COLO668 (cell line): Measurements from ENCODE around the gene LMBR1.
"Not testable (repeated sequence)": the region's sequence is repeated elsewhere in the genome, so short reads cannot be mapped to it uniquely, and the experiment has no call there.

Experiments
- DNase-seq: peaks from one replicate; lab custom pipeline; 2025; ENCODE audit not compliant: unreplicated experiment; lab: John Stamatoyannopoulos, UW

The LMBR1 gene

GRCh38 chr7:156701787-156702186, 191.2 kb downstream of the LMBR1 start:
- DNase-seq: not testable (repeated sequence)

DNA sequence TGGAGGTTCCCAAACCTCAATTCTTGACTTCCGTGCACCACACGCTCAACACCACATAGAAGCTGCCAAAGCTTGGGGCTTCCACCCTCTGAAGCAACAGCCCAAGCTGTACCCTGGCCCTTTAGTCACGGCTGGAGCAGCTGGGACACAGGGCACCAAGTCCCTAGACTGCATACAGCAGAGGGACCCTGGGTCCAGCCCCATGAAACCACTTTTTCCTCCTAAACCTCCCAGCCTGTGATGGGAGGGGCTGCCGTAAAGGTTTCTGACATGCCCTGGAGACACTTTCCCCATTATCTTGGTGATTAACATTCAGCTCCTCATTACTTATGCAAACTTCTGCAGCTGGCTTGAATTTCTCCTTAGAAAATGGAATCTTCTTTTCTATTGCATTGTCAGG, 194.5 kb downstream of the LMBR1 start:
- not testable (repeated sequence) for DNase-seq

DNA sequence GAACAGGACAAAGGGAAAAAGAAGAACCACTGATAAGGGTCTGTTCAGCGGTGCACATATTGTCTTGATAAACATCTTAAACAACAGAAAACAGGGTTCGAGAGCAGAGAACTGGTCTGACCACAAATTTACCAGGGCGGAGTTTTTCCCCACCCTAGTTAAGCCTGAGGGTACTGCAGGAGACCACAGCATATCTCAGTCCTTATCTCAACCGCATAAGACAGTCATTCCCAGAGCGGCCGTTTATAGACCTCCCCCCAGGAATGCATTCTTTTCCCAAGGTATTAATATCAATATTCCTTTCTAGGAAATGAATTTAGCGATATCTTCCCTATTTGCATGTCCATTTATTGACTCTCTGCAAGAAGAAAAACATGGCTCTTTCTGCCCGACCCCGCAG, 195.7 kb downstream of the LMBR1 start:
- DNase-seq: not testable (repeated sequence)

DNA sequence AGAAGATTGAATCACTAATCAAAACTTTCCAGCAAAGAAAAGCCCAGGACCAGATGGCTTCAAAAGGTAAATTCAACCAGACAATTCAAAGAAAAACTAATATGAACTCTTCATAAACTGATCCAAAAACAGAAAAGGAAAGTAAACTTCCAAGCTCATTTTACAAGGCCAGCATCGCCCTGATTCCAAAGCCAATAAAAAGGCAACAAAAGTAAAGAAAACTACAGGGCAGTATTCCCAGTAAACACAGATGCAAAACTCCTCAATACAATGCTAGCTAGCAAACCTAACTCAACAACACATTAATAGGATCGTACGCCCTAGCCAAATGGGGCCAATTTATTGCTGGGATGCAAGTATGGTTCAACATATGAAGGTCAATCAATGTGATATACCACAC, 199.4 kb downstream of the LMBR1 start:
- no peak for DNase-seq

DNA sequence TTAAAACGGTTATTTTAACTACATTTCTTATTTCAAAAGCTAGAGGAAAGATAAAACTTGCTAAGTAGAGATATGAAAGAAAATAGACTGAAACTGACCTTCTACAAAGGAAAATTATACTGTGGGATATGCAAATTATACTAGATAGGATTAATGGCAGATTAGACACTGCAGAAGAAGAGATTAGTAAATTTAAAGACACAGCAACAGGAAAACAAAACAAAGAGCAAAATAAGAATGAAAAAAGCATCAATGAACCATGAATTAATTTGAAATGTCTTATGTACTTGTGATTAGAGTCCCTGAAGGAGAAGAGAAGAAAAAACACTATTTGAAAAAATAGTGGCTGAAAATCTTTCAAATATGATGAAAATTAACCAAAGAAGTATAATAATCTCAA, 200.1 kb downstream of the LMBR1 start:
- DNase-seq: no peak

DNA sequence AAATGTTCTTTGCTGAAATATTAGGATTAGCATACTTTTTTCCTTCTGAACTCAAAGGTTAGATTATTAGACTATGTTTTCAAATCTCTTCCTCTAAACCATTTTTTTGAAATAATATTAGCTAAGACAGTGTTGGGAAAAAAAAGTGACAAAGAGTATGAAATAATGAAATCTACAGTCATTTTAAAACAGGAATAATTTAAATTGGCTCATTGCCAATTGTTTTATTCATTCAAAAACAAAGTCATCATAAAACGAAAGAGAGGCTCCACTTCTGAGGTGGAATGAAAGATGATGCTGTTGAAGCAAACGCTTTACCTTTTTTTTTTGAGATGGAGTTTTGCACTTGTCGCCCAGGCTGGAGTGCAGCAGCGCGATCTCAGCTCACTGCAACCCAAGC, 201.2 kb downstream of the LMBR1 start:
- DNase-seq: no peak

GRCh38 chr7:156684661-156685060, 208.3 kb downstream of the LMBR1 start:
- DNase-seq: no peak

- DNase-seq: no peak
Measured at GRCh38 chr7:156684251-156684650, 208.7 kb downstream of the LMBR1 start.

- no peak for DNase-seq
Measured at GRCh38 chr7:156682928-156683327, 210.1 kb downstream of the LMBR1 start.

GRCh38 chr7:156680281-156680680, 212.7 kb downstream of the LMBR1 start:
- no peak for DNase-seq

DNA sequence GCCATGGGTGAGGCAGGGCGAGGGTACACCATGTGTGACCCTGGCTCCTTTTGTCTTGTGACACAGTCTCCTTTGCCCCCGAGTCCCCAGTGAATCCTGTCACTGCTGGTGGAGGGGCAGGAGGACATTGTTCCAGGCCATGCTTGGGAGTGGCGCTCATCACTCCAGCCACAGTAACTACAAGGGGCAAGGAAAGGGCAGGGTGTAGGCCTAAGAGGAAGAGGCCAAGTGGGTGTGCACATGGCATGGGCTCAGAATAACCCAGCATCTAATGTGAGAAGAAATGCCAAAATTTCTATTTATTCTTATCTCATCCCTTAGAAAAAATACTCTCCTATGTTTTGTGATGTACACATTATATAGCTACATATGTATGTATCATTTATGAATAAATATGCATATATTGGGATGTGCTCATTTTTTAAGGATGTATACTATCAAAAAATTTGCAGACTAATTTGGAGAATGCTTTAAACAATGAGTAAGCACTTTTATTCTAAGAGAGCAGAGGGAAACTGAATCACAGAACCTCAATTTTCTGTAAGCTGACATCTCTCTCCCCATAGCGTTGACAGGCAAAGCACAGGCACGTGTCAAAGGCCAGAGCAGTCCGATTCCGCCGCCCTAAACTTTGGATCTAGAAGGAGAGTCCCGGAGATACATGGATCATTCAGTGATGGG, 215.5 kb downstream of the LMBR1 start:
- DNase-seq: no peak

GRCh38 chr7:156676263-156676662, 216.7 kb downstream of the LMBR1 start:
- DNase-seq: no peak

- no peak for DNase-seq
Measured at GRCh38 chr7:156675721-156676120, 217.3 kb downstream of the LMBR1 start.

DNA sequence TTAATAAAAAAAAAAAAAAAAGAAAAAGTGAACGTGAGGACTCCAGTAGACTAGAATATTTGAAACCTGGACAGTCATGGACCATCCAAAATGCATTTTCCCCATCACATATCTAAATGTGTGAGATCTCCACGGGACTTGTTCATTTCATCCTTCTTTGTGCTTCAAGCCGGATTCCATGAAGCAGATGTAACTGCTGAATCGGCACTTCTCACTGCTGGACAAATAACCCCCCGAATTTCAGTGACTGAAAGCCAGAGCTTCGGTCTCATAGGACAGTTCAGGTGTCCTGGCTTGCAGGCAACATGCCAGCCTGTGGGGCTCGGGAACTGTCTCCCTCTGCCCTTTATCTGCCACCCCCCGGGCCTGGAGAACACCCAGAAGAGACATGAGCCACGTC, 219.1 kb downstream of the LMBR1 start:
- DNase-seq: no peak

DNA sequence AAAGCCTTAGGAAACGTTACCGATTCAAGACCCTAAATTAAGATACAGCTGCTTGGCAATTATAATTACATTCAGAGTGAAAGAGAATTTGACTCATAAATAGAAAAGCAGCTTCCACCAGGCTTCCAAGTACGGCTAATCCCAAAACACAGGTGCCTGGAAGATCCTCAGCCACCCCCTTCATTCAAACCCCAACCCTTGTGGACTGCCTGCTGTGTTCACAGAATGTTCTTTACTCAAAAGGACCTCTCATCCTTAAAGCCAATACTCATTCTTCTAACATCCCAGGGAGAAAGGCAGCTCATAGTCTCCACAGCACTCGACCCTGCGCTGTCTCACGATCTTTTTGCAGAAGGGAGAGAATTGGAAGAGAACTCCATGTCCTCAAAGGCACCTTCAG, 219.5 kb downstream of the LMBR1 start:
- DNase-seq: no peak

DNA sequence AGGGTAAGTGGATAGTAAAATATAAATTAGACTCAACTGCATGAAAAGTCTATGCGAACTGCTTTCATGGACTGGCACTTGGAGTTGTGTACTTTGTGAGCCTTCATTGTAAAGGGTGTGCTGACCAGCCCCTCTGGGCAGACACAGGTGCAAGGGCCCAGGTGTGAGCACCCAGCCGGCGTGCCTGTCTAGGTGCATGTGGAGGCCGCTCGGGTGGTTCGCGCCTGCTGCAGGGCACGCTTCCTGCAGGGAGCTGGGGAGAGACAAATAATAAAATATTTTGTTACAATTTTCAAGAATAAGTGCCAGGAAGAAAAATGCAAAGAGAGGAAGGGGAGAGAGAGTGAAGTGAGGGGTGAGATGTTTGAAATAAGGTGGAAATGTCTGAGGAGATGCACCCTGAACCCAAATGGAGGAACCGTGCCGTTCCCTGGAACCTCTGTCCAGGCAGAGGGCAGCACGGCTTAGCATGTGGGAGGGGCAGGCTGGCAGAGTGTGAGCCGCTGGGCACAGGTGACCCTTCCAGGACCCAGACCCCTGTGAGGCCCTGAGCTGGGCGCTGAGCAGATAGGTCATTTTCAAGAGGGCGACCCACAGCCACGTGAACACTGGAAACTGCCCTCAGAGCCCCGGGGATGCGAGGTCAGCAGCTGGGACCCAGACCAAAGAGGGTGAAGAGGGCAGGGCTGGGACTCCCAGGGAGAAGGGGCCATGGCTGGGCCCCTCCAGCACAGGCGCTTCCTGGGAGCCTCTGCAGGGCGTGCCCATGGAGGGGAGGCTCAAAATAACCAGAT, 223.8 kb downstream of the LMBR1 start:
- DNase-seq: no peak

GRCh38 chr7:156668130-156668741, 224.7 kb downstream of the LMBR1 start:
- DNase-seq: no peak

GRCh38 chr7:156667110-156667426, 225.9 kb downstream of the LMBR1 start:
- DNase-seq: no peak

GRCh38 chr7:156666368-156667109, 226.4 kb downstream of the LMBR1 start:
- no peak for DNase-seq

- no peak for DNase-seq
Measured at GRCh38 chr7:156665101-156665500, 227.9 kb downstream of the LMBR1 start.

GRCh38 chr7:156662277-156662676, 230.7 kb downstream of the LMBR1 start:
- DNase-seq: no peak

DNA sequence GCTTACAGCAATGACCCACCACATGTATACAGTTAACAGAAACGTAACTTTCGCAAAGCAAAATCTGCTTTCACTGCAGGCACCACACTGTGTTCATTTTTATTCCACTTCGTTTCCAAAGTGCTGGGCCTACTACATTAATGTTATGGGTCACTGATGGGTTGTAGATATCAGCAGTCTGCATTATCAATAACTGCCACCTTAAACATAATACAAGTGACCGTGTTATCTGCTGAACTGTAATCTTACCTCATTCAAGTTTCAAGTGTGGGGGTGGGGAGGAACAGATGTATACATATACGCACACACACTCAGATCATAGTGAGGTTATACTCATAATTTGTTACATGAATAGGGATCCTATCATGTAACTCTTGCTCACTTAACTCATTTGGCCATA, 231.3 kb downstream of the LMBR1 start:
- no peak for DNase-seq
